H1 (cell line): ENCODE results near the gene PLA2R1.

ENCODE experiments used
- JUN ChIP-seq: IDR thresholded peaks from 2 replicates; pipeline ENCODE4 v1.6.1; 2011; ENCODE audit warnings: low read depth, mild to moderate bottlenecking, improper control_type of control experiment, low read length
- POLR2A ChIP-seq, 2 experiments: IDR thresholded peaks; 1 replicate in 1 of 2; 2 replicates in 1 of 2; pipeline ENCODE4 v1.6.1; 2011; ENCODE audit warnings: low read depth in 2 of 2, low read length in 2 of 2, mild to moderate bottlenecking in 2 of 2; ENCODE audit errors: control extremely low read depth in 1 of 2
- POLR2AphosphoS5 ChIP-seq: IDR thresholded peaks from 2 replicates; pipeline ENCODE4 v1.6.1; 2011; ENCODE audit warnings: low read depth, low read length

GRCh38 chr2:159953136-159953823, 109.1 kb downstream of the PLA2R1 start:
- TF ChIP-seq JUN (no peak), POLR2AphosphoS5 (no peak), POLR2A (IDR thresholded peaks at IDR 0.05; ENCODE audit: control extremely low read depth in 1 of 2, low read depth in 2 of 2, low read length in 2 of 2) (no peak)
